Activated gamma-delta T cell (primary cell): ENCODE measurements around the gene HAX1.
"Not testable (repeated sequence)": the region's sequence is repeated elsewhere in the genome, so short reads cannot be mapped to it uniquely, and the experiment has no call there.

Experiments
- DNase-seq: peaks from one replicate; lab custom pipeline; 2025; lab: John Stamatoyannopoulos, UW

The HAX1 gene

DNA sequence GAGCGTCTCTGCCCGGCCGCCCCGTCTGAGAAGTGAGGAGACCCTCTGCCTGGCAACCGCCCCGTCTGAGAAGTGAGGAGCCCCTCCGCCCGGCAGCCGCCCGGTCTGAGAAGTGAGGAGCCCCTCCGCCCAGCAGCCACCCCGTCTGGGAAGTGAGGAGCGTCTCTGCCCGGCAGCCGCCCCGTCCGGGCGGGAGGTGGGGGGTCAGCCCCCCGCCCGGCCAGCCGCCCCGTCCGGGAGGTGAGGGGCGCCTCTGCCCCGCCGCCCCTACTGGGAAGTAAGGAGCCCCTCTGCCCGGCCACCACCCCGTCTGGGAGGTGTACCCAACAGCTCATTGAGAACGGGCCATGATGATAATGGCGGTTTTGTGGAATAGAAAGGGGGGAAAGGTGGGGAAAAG is 15.2 kb downstream of the HAX1 start:
- not testable (repeated sequence) for DNase-seq

DNA sequence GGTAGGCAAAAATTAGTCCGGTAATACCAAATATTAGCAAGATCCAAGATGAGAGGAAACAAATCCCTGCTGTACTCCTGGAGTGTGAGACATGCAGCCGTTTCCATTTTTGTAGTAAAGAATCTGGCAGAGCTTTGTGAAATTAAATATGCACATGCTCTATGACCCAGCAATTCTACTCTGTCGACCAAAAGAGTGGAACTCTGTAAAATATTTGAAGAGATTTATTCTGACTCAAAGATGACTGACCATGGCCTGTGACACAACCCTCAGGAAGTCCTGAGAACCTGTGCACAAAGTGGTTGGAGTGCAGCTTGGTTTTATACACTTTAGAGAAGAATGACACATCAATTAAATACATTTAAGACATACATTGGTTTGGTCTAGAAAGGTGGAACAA is 16.2 kb downstream of the HAX1 start:
- DNase-seq, result no peak

DNA sequence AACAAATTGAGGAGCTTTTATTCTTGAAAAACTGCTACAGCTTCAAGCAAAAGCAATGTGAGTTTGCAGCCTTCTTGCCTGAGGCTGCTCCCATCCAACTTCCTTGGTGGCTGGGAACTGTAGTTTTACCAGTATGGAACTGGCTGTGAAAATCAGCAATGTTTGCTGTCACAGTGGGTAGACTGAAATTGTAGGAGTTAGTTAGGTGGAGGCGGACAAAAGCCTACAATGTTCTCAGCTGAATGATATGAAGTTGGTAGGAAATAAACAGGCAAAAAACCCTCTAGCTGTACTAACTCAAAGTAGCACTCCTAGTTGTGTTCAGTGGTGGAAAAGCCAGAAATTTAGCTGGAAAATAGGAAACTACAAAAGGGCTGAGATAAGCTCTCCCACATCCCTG is 18.5 kb downstream of the HAX1 start:
- DNase-seq, result no peak

DNA sequence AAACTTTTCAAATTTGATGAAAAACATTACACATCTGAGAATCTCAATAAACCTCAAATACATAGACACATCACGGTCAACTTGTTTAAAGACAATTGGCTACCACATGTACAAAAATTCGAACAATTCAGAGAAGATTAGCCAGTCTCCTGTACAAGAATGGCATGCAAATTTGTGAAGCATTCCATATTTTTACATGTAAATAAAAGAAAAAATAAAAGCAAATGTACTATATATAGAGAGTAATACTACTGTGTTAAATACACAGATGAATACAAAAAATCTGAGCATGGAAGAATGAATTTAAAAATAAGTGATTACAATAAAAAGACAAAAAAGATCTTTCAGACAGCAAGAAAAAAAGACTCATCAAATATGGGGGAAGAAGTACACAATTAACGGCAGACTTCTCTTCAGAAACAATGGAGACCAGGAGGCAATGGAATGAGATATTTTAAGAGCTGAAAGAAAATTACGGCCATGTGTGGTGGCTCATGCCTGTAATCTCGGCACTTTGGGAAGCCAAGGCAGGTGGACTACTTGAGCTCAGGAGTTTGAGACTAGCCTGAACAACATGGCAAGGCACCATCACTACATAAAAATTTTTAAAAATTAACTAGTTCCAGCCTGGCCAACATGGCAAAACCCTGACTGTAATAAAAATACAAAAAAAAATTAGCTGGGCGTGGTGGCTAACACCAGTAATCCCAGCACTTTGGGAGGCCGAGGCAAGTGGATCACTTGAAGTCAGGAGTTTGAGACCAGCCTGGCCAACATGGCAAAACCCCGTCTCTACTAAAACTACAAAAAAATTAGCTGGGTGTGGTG is 23.2 kb downstream of the HAX1 start:
- DNase-seq, result no peak

DNA sequence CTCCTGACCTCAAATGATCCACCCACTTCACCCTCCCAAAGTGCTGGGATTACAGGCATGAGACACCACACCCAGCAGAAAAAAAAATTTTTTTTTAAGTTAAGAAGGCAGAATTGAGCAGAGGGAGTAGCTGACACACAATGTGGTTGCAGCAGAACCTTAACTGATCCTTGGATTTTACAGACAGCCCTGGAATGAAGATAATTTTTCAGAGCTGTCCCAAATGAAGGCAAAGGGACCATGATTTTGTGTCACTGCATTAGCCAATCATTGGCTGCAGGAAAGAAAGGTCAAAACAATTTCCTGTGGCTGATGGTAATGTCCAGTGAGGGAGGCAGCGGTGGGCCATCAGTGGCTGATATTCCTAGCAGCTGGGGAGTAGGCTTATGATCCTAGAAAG is 29.2 kb downstream of the HAX1 start:
- no peak for DNase-seq

DNA sequence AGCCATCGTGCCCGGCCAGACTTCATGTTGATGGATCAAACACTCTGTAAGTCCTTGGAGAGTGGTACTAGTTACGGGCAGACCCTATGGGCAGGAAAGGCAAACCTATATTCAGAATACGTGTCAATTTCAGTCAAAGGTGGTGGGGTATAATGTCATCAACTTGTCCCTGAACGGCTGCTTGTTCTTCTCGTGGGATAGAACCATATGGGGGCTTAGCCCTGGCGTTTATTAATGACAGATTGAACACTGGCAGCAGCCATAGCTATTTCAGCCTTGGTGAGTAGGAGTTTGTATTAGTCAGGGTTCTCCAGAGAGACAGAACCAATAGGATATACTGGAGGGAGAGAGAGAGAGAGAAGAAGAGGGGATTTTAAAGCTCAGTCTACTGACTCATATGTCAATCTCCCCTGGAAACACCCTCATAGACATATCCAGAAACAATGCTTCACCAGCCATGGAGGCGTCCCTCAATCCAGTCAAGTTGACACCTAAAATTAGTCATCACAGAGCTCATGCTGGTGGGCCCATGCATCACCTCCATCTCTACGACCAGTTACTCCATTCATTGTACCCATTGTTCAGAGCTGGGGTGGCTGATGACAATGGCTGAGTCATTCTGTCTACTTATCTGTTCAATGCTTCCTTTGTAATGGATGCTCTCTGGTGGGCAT is 32.4 kb downstream of the HAX1 start:
- DNase-seq, result no peak

DNA sequence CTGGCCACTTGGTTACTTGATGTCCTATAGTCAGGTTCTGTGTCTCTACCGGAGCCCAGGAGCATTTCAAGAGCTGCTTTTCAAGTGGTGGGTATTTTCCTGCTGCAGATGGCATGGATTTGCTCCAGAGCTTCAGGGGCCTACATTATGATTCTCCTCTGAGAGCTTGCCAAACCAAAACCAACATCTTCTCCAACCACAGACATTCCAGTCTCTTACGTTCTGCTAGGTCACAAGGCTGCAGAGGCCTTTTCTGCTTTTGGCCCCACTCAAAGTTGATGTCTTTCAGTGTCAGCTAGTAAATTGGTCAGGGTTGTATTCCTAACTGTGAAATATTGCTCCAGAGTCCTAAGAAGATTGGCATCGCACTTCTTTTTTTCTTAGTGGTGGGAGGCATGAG is 33.7 kb downstream of the HAX1 start:
- DNase-seq, result no peak

DNA sequence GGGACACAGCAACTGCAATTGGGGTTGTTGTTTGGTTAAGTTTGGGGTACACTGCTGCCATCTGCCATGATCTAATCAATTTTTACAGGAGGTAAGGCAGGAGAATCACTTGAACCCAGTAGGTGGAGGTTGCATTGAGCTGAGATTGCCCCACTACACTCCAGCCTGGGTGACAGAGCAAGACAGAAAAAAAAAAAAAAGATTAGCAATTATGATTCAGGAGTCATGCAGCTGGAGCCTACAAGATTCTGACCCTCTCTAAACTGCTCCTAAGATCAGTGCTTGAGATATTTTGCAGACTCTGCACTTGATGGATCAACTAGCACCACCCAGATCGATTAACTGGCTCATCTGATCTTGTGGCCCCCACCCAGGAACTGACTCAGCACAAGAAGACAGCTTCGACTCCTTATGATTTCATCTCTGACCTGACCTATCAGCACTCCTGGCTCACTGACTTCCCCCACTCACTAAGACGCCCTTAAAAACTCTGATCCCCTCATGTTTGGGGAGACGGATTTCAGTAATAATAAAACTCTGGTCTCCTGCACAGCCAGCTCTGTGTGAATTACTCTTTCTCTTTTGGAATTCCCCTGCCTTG is 35.3 kb downstream of the HAX1 start:
- not testable (repeated sequence) for DNase-seq

DNA sequence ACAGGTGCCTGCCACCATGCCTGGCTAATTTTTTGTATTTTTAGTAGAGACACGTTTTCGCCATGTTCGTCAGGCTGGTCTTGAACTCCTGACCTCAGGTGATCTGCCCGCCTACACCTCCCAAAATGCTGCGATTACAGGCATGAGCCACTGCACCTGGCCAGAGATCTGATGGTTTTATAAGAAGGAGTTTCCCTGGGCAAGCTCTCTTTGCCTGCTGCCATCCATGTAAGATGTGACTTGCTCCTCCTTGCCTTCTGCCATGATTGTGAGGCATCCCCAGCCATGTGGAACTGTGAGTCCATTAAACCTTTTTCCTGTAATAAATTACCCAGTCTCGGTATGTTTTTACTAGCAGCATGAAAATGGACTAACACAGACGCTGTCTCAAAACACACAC is 36.7 kb downstream of the HAX1 start:
- DNase-seq, result not testable (repeated sequence)

DNA sequence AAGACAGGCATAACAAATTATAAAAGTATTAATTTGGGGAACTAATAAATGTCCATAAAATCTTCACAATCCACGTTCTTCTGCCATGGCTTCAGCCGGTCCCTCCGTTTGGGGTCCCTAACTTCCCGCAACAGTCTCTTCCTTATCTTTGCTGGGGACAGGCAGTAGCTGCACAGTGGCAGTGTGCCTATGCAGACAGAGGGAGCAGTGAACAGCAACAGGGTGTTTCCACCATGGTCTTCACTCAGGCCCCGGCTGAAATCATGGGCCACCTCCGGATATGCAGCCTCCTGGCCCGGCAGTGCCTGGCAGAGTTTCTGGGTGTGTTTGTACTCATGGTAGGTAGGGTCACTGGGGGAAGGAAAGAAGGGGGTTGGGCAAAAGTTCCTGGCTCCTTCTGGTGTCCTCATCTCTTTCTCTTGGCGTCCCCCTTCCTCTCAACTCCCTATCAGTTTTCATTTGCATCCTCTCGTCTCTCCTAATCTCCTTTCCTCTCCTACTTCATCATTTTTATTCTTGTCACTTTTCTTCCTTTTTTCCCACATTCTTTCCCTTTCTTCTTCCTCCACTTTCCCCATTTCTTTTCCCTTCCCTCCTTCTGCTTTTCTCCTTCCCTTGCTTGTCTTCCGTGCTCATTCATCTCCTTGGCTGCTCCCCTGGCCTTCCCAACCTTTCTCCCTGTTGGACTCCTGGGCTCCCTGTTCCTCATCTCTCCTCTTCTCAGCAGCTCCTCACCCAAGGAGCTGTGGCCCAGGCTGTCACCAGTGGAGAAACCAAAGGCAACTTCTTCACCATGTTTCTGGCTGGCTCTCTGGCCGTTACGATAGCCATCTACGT is 40.0 kb downstream of the HAX1 start:
- DNase-seq, result not testable (repeated sequence)

DNA sequence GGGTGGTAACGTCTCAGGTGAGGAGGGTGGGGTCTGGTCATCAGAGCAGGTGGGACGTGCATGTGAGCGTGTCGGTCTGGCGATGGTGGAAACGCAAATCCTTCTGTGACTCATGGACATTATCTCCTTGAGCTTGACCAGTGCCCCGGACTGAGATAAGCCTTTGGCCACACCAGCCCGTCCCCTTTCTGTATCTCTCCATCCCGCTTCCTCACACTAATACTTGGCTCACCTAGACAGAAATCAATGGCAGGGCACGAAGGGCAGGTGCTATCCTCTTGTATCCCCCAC is 40.6 kb downstream of the HAX1 start:
- no peak for DNase-seq

DNA sequence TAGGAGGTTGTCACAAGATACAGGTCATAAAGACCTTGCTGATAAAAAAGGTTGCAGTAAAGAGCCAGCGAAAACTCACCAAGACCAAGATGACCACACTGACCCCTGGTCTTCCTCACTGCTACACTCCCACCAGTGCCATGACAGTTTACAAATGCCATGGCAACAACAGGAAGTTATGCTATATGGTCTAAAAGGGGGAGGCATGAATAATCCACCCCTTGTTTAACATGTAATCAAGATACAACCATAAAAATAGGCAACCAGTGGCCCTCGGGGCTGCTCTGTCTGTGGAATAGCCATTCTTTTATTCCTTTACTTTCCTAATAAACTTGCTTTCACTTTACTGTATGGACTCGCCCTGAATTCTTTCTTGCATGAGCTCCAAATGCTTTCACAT is 41.8 kb downstream of the HAX1 start:
- not testable (repeated sequence) for DNase-seq

DNA sequence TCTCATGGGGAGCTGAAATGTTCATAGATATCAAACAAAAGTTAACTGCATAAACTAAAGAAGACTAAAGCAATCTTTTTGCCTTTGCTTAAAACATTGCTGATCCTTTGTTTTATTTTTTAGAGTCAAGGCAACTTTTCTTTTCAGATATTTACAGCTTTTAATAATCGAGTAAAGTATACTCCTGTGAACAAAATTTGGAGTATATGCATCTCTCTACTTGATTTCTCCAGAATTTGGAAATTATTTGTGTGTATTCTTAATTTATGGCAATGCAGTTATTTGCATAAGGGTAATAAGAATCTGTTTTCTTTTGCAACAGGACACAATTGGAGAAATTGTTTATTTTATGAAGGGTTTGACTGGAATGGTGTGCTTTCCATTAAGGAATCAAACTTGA is 44.3 kb downstream of the HAX1 start:
- DNase-seq, result no peak

DNA sequence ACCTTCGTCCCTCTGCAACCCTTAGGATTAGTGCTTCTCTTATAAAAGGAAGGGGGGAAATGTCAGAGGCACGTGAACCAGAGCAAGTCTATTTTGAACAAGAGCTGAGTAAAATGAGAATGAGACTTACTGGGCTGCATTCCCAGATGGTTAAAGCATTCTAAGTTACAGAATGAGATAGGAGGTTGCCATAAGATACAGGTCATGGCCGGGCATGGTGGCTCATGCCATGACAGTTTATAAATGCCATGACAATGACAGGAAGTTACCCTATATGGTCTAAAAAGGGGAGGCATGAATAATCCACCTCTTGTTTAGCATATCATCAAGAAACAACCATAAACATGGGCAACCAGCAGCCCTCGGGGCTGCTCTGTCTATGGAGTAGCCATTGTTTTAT is 46.0 kb downstream of the HAX1 start:
- DNase-seq, result no peak

DNA sequence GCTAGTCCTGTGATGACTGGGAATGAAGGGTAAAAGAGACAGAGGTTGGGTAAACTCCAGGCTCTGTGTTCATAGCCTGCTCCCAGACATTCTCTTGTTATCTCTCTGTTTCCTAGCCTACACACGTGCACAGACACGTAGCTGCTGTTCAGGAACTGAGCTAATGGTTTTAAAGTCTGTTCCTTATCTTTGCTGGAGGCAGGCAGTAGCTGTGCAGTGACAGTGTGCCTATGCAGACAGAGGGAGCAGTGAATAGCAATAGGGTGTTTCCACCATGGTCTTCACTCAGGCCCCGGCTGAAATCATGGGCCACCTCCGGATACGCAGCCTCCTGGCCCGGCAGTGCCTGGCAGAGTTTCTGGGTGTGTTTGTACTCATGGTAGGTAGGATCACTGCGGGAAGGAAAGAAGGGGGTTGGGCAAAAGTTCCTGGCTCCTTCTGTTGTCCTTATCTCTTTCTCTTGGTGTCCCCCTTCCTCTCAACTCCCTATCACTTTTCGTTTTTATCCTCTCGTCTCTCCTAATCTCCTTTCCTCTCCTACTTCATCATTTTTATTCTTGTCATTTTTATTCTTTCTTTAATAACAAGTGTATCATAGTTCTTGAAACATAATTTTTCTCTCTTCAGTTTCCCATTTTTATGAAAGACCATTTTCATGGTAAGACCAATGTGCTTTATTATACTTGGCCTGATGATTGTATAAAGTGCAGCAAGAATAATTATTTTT is 48.6 kb downstream of the HAX1 start, which contains the start of gene AQP10:
Gene AQP10 (plus strand): TSS at position 212 of the 727 bp plus-strand sequence. CDS start 63 bp downstream, at position 275.
- DNase-seq, result no peak

DNA sequence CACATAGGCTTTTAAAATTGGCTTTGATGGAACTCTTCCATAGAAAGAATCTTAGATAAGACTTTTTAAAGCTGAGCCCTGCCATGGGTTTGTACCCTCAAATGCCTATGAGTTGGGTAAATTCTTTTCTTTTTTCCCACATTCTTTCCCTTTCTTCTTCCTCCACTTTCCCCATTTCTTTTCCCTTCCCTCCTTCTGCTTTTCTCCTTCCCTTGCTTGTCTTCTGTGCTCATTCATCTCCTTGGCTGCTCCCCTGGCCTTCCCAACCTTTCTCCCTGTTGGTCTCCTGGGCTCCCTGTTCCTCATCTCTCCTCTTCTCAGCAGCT is 49.1 kb downstream of the HAX1 start:
- not testable (repeated sequence) for DNase-seq

DNA sequence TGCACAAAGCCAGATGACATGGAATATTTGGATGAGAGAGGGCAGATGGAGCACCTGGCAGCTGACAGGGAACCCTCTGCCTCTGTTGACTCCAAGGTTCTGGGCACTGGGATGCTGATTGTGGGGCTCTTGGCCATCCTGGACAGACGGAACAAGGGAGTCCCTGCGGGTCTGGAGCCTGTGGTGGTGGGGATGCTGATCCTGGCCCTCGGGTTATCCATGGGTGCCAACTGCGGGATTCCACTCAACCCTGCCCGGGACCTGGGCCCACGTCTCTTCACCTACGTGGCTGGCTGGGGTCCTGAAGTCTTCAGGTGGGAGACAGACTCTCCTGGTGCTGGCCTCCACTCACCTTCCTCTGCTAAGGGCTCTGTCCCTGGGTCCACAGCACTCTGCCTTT is 51.1 kb downstream of the HAX1 start:
- DNase-seq, result no peak

DNA sequence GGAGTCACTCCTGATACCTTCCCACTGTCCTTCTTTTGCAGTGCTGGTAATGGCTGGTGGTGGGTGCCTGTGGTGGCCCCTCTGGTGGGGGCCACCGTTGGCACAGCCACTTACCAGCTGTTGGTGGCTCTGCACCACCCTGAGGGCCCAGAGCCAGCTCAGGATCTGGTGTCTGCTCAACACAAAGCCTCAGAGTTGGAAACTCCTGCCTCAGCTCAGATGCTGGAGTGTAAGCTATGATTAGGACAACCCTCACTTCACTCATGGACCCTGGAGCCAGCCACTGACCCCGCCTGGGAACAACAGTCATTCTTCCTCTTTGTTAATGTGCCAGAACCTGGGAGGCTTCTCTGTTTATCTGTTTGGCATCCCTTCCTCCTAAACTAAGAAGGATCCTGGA is 51.8 kb downstream of the HAX1 start:
- no peak for DNase-seq

DNA sequence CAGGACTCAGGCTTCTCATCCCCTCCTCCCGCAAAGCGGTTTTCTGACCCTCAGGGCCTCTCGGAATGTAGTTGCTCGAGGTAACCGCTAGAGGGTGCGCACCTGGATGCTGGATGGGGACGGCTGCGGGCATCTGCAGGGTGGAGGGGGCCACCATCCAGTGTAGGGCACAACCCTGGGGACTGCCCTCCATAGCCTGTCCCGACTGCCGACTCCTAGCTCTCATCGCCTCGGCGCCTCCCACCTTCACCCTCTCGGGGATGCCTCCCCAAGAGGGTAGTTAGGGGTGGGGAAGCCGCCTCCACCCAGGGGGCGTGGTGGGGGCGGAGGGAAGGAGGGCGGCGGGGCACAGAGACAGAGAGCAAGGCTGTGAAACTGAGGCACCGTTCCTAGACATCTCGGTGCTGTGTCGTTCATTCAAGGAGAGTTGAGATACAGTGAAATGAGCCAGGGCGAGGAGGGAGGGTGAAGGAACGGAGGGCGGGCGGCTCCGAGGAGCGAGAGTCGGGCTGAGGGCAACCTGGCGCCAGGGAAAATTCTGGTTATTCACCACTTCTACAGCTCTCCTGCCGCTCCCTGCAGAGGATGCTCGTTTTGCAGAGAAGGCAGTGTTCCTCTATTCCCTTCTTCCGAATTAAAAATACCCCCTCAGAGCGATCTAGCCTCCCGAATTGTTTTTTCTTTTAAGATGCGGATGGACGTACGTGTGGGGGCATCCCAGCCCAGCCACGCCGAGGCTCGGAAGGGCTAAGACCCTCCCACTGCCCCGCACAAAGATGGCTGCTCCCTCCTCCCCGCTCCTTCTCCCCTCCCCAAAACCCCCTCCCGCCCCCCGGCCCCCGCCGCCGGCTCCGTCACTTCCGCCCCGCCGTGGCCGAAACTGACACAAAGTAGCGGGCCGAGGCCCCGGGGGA is 52.5 kb downstream of the HAX1 start, which contains the start of gene ATP8B2:
Gene ATP8B2 (plus strand): TSS at position 857 of the 914 bp plus-strand sequence. CDS start 2,617 bp downstream, outside the sequence.
- DNase-seq, result peak; percentile 59
